ENCODE measurements around the gene SSH2. TPM values are rescaled to one million over a fixed set of nuclear protein-coding genes. Genes with fewer than 3 reads are reported as not detected.

Gene SSH2
- total and polyA plus RNA-seq, 9 of the 15 experiments (the other 6 are each of a cell fraction or from before 2014, with no cell fraction given), result 3.9 to 16.1 (median 10.2) TPM

DNA sequence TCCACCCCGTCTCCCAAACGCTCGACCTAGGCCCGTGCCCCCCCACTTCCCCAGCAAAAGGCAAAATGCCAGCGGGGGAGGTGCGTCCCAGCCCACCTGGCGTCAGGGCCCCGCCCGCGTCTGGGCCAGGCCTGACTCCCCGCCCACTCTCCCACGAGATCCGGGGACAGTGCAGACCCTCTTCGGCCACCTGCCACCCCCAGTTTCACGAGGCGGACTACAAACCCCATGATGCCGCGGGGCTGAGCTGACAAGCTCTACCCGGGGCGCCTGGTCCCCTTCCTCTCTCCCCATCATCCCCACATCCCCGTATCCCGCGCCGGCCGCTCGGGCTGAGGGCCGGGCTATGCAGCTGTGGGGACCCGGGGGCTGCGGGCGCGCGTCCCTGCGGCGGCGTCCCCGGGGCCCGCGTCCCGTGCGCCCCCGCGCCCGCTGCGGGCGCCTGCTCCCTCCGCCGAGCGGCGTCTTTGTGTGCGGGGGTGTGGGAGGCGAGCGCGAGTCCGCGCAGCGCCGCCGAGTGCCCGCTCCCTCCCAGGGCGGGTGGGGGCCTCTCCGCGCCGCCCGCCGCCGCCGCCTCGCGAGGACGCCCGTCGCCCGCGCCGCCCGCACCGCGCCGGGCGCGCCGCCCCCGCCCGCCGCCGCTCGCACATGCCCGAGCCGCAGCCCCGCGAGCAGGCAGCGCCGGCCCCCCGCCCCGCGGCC is 337.0 kb downstream of the SSH2 start, which contains the start of gene ANKRD13B (continued):
- no peak for TF ChIP-seq TOE1 (IDR thresholded peaks at IDR 0.05; ENCODE audit: borderline replicate concordance)
- TF ChIP-seq TOE1 (CRISPR knock-in tag; IDR thresholded peaks at IDR 0.05; ENCODE audit: borderline replicate concordance, low read depth), result no peak
- TF ChIP-seq EGR1 (conservative IDR thresholded peaks at IDR 0.05), result peak; percentile 60
- TF ChIP-seq ZC3H8 (IDR thresholded peaks at IDR 0.05), result no peak
- TF ChIP-seq, protein P1, sequence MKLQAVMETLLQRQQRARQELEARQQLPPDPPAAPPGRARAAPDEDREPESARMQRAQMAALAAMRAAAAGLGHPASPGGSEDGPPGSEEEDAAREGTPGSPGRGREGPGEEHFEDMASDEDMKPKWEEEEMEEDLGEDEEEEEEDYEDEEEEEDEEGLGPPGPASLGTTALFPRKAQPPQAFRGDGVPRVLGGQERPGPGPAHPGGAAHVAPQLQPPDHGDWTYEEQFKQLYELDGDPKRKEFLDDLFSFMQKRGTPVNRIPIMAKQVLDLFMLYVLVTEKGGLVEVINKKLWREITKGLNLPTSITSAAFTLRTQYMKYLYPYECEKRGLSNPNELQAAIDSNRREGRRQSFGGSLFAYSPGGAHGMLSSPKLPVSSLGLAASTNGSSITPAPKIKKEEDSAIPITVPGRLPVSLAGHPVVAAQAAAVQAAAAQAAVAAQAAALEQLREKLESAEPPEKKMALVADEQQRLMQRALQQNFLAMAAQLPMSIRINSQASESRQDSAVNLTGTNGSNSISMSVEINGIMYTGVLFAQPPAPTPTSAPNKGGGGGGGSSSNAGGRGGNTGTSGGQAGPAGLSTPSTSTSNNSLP (IDR thresholded peaks at IDR 0.05; ENCODE audit: borderline replicate concordance, low read depth, low read length), result no peak
- TF ChIP-seq SIX5 (IDR thresholded peaks at IDR 0.05; ENCODE audit: borderline replicate concordance in 1 of 2, insufficient read depth in 1 of 2, low read depth in 1 of 2, low read length in 2 of 2), result peak; percentile 28 to 53; a peak in 3 of 4 replicates
- TF ChIP-seq, protein P2, sequence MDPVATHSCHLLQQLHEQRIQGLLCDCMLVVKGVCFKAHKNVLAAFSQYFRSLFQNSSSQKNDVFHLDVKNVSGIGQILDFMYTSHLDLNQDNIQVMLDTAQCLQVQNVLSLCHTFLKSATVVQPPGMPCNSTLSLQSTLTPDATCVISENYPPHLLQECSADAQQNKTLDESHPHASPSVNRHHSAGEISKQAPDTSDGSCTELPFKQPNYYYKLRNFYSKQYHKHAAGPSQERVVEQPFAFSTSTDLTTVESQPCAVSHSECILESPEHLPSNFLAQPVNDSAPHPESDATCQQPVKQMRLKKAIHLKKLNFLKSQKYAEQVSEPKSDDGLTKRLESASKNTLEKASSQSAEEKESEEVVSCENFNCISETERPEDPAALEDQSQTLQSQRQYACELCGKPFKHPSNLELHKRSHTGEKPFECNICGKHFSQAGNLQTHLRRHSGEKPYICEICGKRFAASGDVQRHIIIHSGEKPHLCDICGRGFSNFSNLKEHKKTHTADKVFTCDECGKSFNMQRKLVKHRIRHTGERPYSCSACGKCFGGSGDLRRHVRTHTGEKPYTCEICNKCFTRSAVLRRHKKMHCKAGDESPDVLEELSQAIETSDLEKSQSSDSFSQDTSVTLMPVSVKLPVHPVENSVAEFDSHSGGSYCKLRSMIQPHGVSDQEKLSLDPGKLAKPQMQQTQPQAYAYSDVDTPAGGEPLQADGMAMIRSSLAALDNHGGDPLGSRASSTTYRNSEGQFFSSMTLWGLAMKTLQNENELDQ (CRISPR knock-in tag; IDR thresholded peaks at IDR 0.05; ENCODE audit: borderline replicate concordance), result no peak
- TF ChIP-seq SAFB (IDR thresholded peaks at IDR 0.05; ENCODE audit: borderline replicate concordance, low read depth, low read length), result no peak
- TF ChIP-seq SAFB2 (IDR thresholded peaks at IDR 0.05; ENCODE audit: borderline replicate concordance, low read depth, low read length, severe bottlenecking), result no peak
